Endothelial cell of umbilical vein (primary cell): ENCODE data around the gene PDLIM5. TPM values are rescaled to one million over a fixed set of nuclear protein-coding genes. Genes with fewer than 3 reads are reported as not detected.

ENCODE experiments used
- BruUV-seq: library from RNA; stranded (reverse); fragments of 400-500 nt; replicated peaks from 2 replicates; lab custom pipeline; 2021; lab: Mats Ljungman, UMichigan
- CTCF ChIA-PET: fragments of 300-600, 350-600 bp; sonication (Branson Sonifier 250); formaldehyde crosslinking; loops from one replicate; lab custom pipeline; 2021; ENCODE audit warnings: antibody characterized with exemption, inconsistent platforms; lab: Charles Lee
- POLR2A ChIA-PET: fragments of 300-600, 350-600 bp; sonication (Branson Sonifier 250); formaldehyde crosslinking; loops from one replicate; lab custom pipeline; 2021; ENCODE audit warnings: antibody characterized with exemption, inconsistent platforms; lab: Charles Lee
- DNase-seq: peaks from one replicate; pipeline ENCODE4 v3.0.0-alpha.2; 2011; ENCODE audit warnings: low read depth, low spot score
- FAIRE-seq: peaks from 2 replicates; lab custom pipeline; 2011; peaks lifted over from hg19 to GRCh38; lab: Jason Lieb, UNC
- H2AFZ ChIP-seq: 2 replicates; pipeline ENCODE4 v1.6.0; 2012; ENCODE audit warnings: low read depth, low read length, control low read depth, inconsistent platforms
- H3K27ac ChIP-seq: 2 replicates; pipeline ENCODE4 v1.5.1; 2011; ENCODE audit warnings: low read depth, mild to moderate bottlenecking, control low read depth, low read length, moderate library complexity; ENCODE audit not compliant: insufficient read depth
- H3K27me3 ChIP-seq, 2 experiments: 2 replicates each; pipeline versions ENCODE4 v1.6.0 to v1.6.1; 2011; ENCODE audit warnings: low read length in 2 of 2, mixed read lengths in 1 of 2; ENCODE audit not compliant: control insufficient read depth in 2 of 2, insufficient read depth in 2 of 2
- H3K36me3 ChIP-seq, 2 experiments: 2 replicates in 1 of 2; 3 replicates in 1 of 2; pipeline ENCODE4 v1.5.1; 2011; ENCODE audit warnings: low read length in 2 of 2, mild to moderate bottlenecking in 1 of 2, moderate library complexity in 1 of 2; ENCODE audit not compliant: control insufficient read depth in 2 of 2, insufficient read depth in 2 of 2; ENCODE audit errors: extremely low read depth in 1 of 2
- H3K4me1 ChIP-seq: 3 replicates; pipeline ENCODE4 v1.5.1; 2011; ENCODE audit warnings: mild to moderate bottlenecking, low read length; ENCODE audit not compliant: control insufficient read depth, insufficient read depth; ENCODE audit errors: extremely low read depth
- H3K4me2 ChIP-seq: 2 replicates; pipeline ENCODE4 v1.6.1; 2011; ENCODE audit warnings: low read length, control low read depth, mixed read lengths; ENCODE audit not compliant: insufficient read depth
- H3K4me3 ChIP-seq, 3 experiments: fragments of 200-600 bp in 1 of 3; sonication (generic), shearing (Covaris generic) in 1 of 3; replicated peaks in 1 of 3; 2 replicates each; pipeline ENCODE4 v1.5.1; 2011 to 2016; ENCODE audit warnings: control low read depth in 3 of 3, low read length in 3 of 3, mild to moderate bottlenecking in 2 of 3, inconsistent platforms in 1 of 3, low read depth in 1 of 3, moderate library complexity in 1 of 3; ENCODE audit not compliant: insufficient read depth in 1 of 3
- H3K79me2 ChIP-seq: 2 replicates; pipeline ENCODE4 v1.6.0; 2012; ENCODE audit warnings: low read length, inconsistent platforms; ENCODE audit not compliant: control insufficient read depth, insufficient read depth
- H3K9ac ChIP-seq: replicated peaks from 2 replicates; pipeline ENCODE3; 2011; ENCODE audit warnings: low read length, control low read depth; ENCODE audit not compliant: insufficient read depth; ENCODE audit errors: extremely low read depth
- H3K9me1 ChIP-seq: replicated peaks from 3 replicates; pipeline ENCODE4 v1.6.0; 2011; ENCODE audit warnings: mild to moderate bottlenecking, low read length; ENCODE audit not compliant: control insufficient read depth, insufficient read depth; ENCODE audit errors: extremely low read depth
- H3K9me3 ChIP-seq: replicated peaks from 2 replicates; pipeline ENCODE4 v1.5.1; 2012; ENCODE audit warnings: low read length, inconsistent platforms; ENCODE audit not compliant: control insufficient read depth, insufficient read depth
- H4K20me1 ChIP-seq: replicated peaks from 2 replicates; pipeline ENCODE3; 2011; ENCODE audit warnings: mild to moderate bottlenecking, low read length; ENCODE audit not compliant: control insufficient read depth, insufficient read depth; ENCODE audit errors: extremely low read depth
- EZH2 ChIP-seq: IDR thresholded peaks from 2 replicates; pipeline ENCODE4 v1.6.1; 2012; ENCODE audit warnings: borderline replicate concordance, low read depth, mild to moderate bottlenecking, moderate library complexity, low read length, inconsistent platforms; ENCODE audit not compliant: severe bottlenecking
- FOS ChIP-seq: IDR thresholded peaks from 2 replicates; pipeline ENCODE4 v1.6.1; 2011; ENCODE audit warnings: mild to moderate bottlenecking, low read length, moderate library complexity, borderline replicate concordance; ENCODE audit not compliant: insufficient read depth
- GATA2 ChIP-seq: IDR thresholded peaks from 2 replicates; pipeline ENCODE4 v1.7.0; 2011; ENCODE audit warnings: low read depth, mild to moderate bottlenecking, moderate library complexity, mixed read lengths, low read length; ENCODE audit not compliant: insufficient read length, insufficient read depth
- JUN ChIP-seq: IDR thresholded peaks from 2 replicates; pipeline ENCODE4 v1.6.1; 2011; ENCODE audit warnings: borderline replicate concordance, low read depth; ENCODE audit not compliant: insufficient read length, insufficient read depth
- MYC ChIP-seq: IDR thresholded peaks from one replicate; pipeline ENCODE4 v1.6.1; 2011; ENCODE audit warnings: mild to moderate bottlenecking, low read depth, low read length
- POLR2A ChIP-seq: IDR thresholded peaks from 2 replicates; pipeline ENCODE4 v1.6.1; 2012; ENCODE audit warnings: low read depth, mild to moderate bottlenecking, control low read depth, low read length
- POLR2AphosphoS5 ChIP-seq: IDR thresholded peaks from 2 replicates; pipeline ENCODE4 v1.6.1; 2012; ENCODE audit warnings: low read depth, mild to moderate bottlenecking, control low read depth, low read length, moderate library complexity; ENCODE audit not compliant: insufficient read depth
- dilution Hi-C: fragments of 300-500 bp; cut with MboI; formaldehyde crosslinking; loops from one replicate; pipeline ENCODE4 v1.15.0; 2019; ENCODE audit warnings: low sequenced_read_pairs; ENCODE audit not compliant: extremely low pct_ligation_motif_present
- intact Hi-C: fragments of 100-400 bp; cut with micrococcal nuclease; formaldehyde crosslinking; loops from one replicate; pipeline ENCODE4 v1.10.0; 2022
- polyA plus RNA-seq, 4 experiments: library from polyadenylated mRNA; depleted of rRNA in 3 of 4; stranded (reverse) in 3 of 4; unstranded in 1 of 4; fragments of >200 nt; gene quantifications; 2 replicates each; pipeline versions ENCODE4 v1.2.1 to v1.2.3, GENCODE V29; 2011 to 2012; ENCODE audit warnings: missing spikeins in 1 of 4
- total RNA-seq: library from RNA; stranded (reverse); gene quantifications from 2 replicates; pipeline ENCODE4 v1.2.3, GENCODE V29; 2021
- TF ChIP-seq, protein P1 (sequence below): IDR thresholded peaks from 2 replicates; pipeline ENCODE4 v1.6.1; 2011; ENCODE audit not compliant: insufficient read depth, insufficient read length
- TF ChIP-seq, protein P2 (sequence below), 2 donors: IDR thresholded peaks; 1 replicate in 1 of 2; 2 replicates in 1 of 2; pipeline ENCODE4 v1.5.1; 2011; ENCODE audit warnings: low read length in 2 of 2, mild to moderate bottlenecking in 2 of 2, moderate library complexity in 2 of 2, control low read depth in 1 of 2, inconsistent platforms in 1 of 2, low read depth in 1 of 2; ENCODE audit not compliant: insufficient read depth in 1 of 2; ENCODE audit errors: extremely low read depth in 1 of 2

PDLIM5 gene
- total and polyA plus RNA-seq, 2 donors (not counting 3 experiments of a cell fraction or from before 2014, with no cell fraction given) = 243 to 310 TPM

DNA sequence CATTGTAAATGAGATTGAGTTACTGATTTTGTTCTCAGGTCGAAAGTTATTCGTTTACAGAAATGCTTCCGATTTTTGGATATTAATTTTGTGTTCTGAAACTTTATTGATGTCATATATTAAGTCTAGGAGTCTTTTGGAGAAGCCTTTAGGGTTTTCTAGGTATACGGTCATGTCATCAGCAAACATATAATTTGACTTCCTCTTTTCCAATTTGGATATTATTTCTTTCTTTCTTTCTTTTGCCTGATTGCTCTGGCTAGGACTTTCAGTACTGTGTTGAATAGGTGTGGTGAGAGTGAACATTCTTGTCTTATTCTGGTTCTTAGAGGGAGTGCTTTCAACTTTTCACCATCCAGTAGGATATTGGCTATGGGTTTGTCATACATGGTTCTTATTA is 35.4 kb upstream of the PDLIM5 start:
- no peak for TF ChIP-seq FOS
- TF ChIP-seq, protein P1, sequence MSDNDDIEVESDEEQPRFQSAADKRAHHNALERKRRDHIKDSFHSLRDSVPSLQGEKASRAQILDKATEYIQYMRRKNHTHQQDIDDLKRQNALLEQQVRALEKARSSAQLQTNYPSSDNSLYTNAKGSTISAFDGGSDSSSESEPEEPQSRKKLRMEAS = no peak
- TF ChIP-seq, protein P2, sequence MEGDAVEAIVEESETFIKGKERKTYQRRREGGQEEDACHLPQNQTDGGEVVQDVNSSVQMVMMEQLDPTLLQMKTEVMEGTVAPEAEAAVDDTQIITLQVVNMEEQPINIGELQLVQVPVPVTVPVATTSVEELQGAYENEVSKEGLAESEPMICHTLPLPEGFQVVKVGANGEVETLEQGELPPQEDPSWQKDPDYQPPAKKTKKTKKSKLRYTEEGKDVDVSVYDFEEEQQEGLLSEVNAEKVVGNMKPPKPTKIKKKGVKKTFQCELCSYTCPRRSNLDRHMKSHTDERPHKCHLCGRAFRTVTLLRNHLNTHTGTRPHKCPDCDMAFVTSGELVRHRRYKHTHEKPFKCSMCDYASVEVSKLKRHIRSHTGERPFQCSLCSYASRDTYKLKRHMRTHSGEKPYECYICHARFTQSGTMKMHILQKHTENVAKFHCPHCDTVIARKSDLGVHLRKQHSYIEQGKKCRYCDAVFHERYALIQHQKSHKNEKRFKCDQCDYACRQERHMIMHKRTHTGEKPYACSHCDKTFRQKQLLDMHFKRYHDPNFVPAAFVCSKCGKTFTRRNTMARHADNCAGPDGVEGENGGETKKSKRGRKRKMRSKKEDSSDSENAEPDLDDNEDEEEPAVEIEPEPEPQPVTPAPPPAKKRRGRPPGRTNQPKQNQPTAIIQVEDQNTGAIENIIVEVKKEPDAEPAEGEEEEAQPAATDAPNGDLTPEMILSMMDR (IDR thresholded peaks at IDR 0.05; ENCODE audit: extremely low read depth in 1 of 2, insufficient read depth in 1 of 2, low read depth in 1 of 2, low read length in 2 of 2) = no peak
- TF ChIP-seq POLR2AphosphoS5 = no peak
- TF ChIP-seq GATA2 = no peak
- TF ChIP-seq MYC = no peak
- TF ChIP-seq JUN = no peak
- no peak for TF ChIP-seq EZH2
- no peak for TF ChIP-seq POLR2A
- Histone ChIP-seq H3K4me2 (no peak overlapping the region), H3K79me2 (no peaks in the 10 kb centered on the region), H4K20me1 (no peaks in the 10 kb centered on the region), H3K4me1 (peaks cover 29% of the 10 kb centered on the region), H3K9ac (no peak overlapping the region), H3K9me3 (no peaks in the 10 kb centered on the region), H3K27ac (no peak overlapping the region), H3K36me3 (no peaks in the 10 kb centered on the region), H3K4me3 (no peak overlapping the region), H3K27me3 (no peaks in the 10 kb centered on the region), H2AFZ (no peak overlapping the region), H3K9me1 (no peaks in the 10 kb centered on the region)
- intact Hi-C loops = no loop called here
- BruUV-seq = no TSS peak
- no peak for DNase-seq
- FAIRE-seq = no peak
- ChIA-PET POLR2A (no interaction called here), CTCF (no interaction called here)
- dilution Hi-C loops = no loop called here
